Large intestine (tissue), 12 donors: ENCODE data around the gene DMRT1. TPM values are rescaled to one million over a fixed set of nuclear protein-coding genes. Genes with fewer than 3 reads are reported as not detected.

Experiments
- DNase-seq, 2 donors: peaks; one replicate each; pipeline versions ENCODE4 v3.0.0 to v3.0.0-alpha.2; 2013
- H3K27ac ChIP-seq: one replicate; pipeline ENCODE4 v1.5.1; 2013; ENCODE audit warnings: low read length
- H3K27me3 ChIP-seq: 2 replicates; pipeline ENCODE4 v1.6.1; 2013; ENCODE audit warnings: low read length; ENCODE audit not compliant: control insufficient read depth, insufficient read depth
- H3K36me3 ChIP-seq: 2 replicates; pipeline ENCODE4 v1.6.1; 2013; ENCODE audit warnings: low read length; ENCODE audit not compliant: control insufficient read depth, insufficient read depth
- H3K4me1 ChIP-seq: one replicate; pipeline ENCODE4 v1.6.1; 2013; ENCODE audit warnings: low read length; ENCODE audit not compliant: control insufficient read depth, insufficient read depth
- H3K4me3 ChIP-seq: one replicate; pipeline ENCODE4 v1.5.1; 2013; ENCODE audit warnings: low read length
- H3K9me3 ChIP-seq: one replicate; pipeline ENCODE4 v1.6.1; 2013; ENCODE audit warnings: mild to moderate bottlenecking, low read depth, low read length, moderate library complexity; ENCODE audit not compliant: control insufficient read depth
- WGBS: methylation state at CpG from one replicate; pipeline ENCODE4 v1.1.5; 2013; ENCODE audit warnings: low lambda C conversion rate; ENCODE audit not compliant: insufficient coverage; 5-methylcytosine and 5-hydroxymethylcytosine counted together
- long read RNA-seq, 11 donors: transcript quantifications; one replicate each; lab custom pipeline, GENCODE V29; 2026
- polyA plus RNA-seq: library from polyadenylated mRNA; unstranded; fragments of 120-200 nt; gene quantifications from one replicate; pipeline ENCODE4 v1.2.1, GENCODE V29; 2013

Gene DMRT1
- polyA plus RNA-seq = not detected
- long read RNA-seq, donor 1 = 0 reads
- long read RNA-seq, donor 2 = 0 reads
- long read RNA-seq, donor 3 = 0 reads
- long read RNA-seq, donor 4 = 0 reads
- long read RNA-seq, donor 5 = 0 reads
- long read RNA-seq, donor 6 = 0 reads
- long read RNA-seq, donor 7 = 0 reads
- long read RNA-seq, donor 8 = 0 reads
- long read RNA-seq, donor 9 = 0 reads
- long read RNA-seq, donor 10 = 0 reads
- long read RNA-seq, donor 11 = 0 reads

DNA sequence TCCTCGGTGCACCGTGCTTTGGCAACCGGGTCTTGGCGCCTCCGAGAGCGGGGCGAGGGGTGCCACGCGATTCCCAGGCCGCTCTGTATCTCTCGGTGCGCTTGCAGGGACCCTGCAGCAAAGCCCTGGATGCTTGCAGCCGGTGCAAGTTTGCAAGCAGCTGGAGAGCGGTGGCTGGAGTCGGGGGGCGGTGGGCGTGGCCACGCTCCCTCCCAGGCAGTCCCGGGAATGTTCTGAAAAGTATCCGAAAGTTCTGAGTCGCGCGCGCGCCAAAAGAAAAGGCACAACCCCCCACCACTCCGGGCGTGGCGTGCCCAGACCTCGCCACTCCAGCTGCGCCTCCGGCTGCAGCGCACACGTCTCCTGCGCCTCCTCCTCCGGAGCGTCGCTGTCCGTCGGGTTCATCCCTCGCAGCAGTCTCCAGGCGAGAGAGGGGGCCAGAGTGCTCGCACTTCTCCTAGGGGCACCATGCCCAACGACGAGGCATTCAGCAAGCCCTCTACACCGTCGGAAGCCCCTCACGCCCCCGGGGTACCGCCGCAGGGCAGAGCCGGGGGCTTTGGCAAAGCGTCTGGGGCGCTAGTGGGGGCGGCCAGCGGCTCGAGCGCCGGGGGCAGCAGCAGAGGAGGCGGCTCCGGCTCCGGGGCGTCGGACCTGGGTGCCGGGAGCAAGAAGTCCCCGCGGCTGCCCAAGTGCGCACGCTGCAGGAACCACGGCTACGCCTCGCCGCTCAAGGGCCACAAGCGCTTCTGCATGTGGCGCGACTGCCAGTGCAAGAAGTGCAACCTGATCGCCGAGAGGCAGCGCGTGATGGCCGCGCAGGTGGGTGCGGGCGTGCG is at the start of gene DMRT1:
DMRT1 (plus strand) TSS at position 327 of the 839 bp plus-strand sequence; CDS start at position 469, 142 bp downstream.
- no peak for DNase-seq
- peaks cover 3% of the 10 kb centered on the region for H3K4me1 ChIP-seq
- no peaks in the 10 kb centered on the region for H3K36me3 ChIP-seq
- H3K9me3 ChIP-seq = no peaks in the 10 kb centered on the region
- no peak within 1 kb of the TSS for H3K4me3 ChIP-seq
- H3K27ac ChIP-seq = no peak within 1 kb of the TSS
- no CpG with 5 or more reads among the region's 84 CpGs for WGBS
- peaks cover 70% of the 10 kb centered on the region for H3K27me3 ChIP-seq

DNA sequence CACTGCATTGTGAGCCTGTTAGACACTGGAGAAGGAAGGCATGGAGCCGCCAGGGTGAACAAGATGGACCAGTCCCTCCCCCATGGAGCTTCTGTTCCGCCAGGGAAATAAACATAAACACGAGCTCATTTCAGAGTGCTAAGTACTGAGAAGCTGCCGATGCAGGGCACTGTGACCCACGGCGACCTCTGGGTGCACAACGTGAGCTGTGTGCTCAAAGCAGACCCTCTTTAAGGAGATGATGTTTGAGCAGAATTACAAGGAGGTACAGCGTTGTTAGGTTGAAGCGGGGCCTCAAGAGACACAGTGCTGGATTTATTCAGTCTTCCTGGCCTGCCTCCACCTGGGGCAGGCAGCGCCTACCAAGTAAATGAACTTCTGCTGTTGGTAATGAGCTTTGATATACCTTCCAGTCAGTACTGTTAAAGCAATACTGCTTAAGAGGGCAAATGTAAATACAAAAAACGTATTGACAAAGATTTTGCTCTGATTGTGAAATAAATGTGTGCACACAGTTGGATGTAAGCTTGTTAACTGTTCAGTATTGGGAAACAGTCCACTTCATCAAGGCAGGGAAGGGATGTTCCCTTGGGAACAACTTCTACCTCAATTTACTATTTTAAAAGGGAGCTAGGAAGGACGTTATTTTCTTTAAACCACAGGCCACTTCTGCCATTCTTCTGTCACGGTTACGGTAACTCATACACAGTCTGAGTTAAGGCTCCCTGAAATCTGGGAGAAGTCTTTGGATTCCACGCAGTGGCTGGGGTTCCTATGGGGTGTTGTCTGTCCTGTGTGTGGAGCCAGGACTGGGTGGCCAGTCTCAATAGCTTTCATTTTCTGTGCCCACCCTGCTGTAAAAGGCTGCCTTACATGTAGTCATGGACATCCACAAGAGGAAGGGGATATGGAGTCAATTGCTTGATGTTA is 48.9 kb upstream of the DMRT1 start:
- DNase-seq = no peak
- WGBS = 66% methylated on average over 6 of the region's 15 CpGs
- no peaks in the 10 kb centered on the region for H3K4me1 ChIP-seq
- no peak overlapping the region for H3K4me3 ChIP-seq
- peaks cover 3% of the 10 kb centered on the region for H3K27me3 ChIP-seq
- no peaks in the 10 kb centered on the region for H3K36me3 ChIP-seq
- no peaks in the 10 kb centered on the region for H3K9me3 ChIP-seq
- no peak overlapping the region for H3K27ac ChIP-seq

DNA sequence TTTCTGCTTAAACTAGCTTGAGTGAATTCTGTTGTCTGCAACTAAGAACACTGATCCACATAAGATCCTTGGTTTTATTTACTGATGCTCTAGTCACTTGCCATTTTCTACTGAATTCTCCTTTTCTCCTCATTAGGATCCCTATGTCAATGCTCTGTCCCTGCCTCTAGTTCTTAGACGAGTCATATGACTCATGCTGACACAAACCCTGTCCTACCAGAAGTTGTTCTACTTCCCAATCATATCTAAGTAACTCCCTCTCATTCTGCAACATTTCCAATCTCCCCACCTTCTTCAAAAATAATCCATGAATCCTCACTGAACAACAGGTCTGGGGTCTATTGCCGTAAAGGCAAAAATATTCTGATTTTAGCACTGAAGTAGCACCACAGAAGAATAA is 47.1 kb upstream of the DMRT1 start:
- H3K4me1 ChIP-seq = no peaks in the 10 kb centered on the region
- H3K27ac ChIP-seq = no peak overlapping the region
- no peak for DNase-seq
- 100% methylated on average over 1 of the region's 2 CpGs for WGBS
- peaks cover 3% of the 10 kb centered on the region for H3K27me3 ChIP-seq
- no peaks in the 10 kb centered on the region for H3K9me3 ChIP-seq
- H3K36me3 ChIP-seq = no peaks in the 10 kb centered on the region
- H3K4me3 ChIP-seq = no peak overlapping the region

DNA sequence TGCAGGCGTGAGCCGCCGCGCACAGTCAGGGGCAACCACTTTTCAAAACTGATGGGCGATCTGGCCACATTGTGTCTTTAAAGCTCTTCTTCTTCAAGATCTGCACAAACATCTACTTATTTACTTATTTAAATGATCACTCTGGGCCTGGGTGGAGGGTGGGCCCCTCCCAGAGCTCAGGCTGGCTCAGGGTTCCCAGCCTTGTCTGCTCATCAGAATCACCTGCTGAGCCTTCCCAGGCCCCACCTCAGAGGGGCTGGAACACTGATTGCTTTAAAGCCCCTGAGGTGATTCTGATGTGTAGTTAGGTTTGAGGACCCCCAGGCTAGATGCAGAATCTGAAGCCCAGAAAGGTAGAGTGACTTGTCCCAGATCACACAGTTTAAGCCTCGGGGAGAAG is 45.6 kb upstream of the DMRT1 start:
- Histone ChIP-seq H3K4me3 (no peak overlapping the region), H3K27ac (no peak overlapping the region), H3K36me3 (no peaks in the 10 kb centered on the region), H3K9me3 (no peaks in the 10 kb centered on the region), H3K27me3 (peaks cover 3% of the 10 kb centered on the region), H3K4me1 (no peaks in the 10 kb centered on the region)
- WGBS = no CpG with 5 or more reads among the region's 6 CpGs
- DNase-seq = no peak

DNA sequence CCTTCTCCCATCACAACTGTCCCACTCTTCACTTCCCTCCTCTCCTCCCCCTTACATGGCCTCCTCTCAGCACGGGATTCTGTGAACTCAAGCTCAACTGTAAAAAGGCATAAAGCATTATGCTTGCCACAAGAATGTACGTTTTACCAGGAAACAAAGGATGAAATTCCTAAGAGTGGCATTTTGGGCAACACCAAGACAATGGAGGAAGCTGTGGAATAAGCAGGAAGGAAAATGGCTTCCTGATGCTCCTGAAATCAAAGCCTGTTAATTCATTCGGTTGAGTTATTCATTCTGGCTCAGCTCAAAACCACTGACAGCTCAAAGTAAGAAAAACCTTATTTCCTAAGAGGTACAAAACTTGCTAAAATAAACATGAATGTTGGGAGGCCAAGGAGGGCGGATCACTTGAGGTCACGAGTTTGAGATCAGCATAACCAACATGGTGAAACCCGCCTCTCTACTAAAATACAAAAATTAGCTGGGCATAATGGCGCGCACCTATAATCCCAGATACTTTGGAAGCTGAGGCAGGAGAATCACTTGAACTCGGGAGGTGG is 40.8 kb upstream of the DMRT1 start:
- H3K27ac ChIP-seq = no peak overlapping the region
- no peak for DNase-seq
- no peaks in the 10 kb centered on the region for H3K36me3 ChIP-seq
- H3K4me1 ChIP-seq = no peaks in the 10 kb centered on the region
- no peaks in the 10 kb centered on the region for H3K27me3 ChIP-seq
- H3K9me3 ChIP-seq = no peaks in the 10 kb centered on the region
- no peak overlapping the region for H3K4me3 ChIP-seq
- 100% methylated on average over 1 of the region's 9 CpGs for WGBS

DNA sequence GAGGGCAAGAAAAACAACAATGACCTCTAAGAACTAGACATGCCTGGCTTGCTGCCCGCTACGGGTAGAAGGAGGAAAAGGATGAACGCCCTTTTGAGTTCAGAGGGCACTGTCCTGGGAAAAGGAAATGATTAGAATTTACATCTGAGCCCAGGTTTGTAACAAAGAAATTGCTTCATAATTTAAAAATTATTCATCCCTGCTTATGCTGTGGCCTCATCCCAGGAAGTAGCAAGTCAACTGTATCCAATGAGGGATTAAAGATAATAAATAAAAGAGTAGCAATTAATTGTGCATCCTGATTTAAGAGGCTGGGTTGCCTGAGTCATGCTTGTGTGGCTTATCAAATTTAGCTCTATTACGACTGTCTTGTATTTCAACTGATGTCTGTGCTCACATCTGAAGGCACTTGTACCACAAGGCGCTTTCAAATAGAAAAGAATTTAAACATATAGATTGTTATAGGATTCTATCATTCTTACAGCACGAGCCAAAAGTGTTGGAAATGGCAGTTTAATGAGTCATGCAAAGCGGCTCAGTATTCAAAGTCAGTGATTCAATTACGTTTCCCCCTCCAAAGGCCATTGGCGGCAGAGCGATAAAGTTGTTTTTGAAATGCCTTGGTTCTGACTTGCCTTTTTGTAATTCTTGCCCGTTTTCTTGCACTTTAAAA is 40.0 kb upstream of the DMRT1 start:
- Histone ChIP-seq H3K36me3 (no peaks in the 10 kb centered on the region), H3K4me1 (no peaks in the 10 kb centered on the region), H3K27ac (no peak overlapping the region), H3K27me3 (no peaks in the 10 kb centered on the region), H3K4me3 (no peak overlapping the region), H3K9me3 (no peaks in the 10 kb centered on the region)
- DNase-seq = no peak
- WGBS = 84% methylated on average over 4 of the region's 11 CpGs

DNA sequence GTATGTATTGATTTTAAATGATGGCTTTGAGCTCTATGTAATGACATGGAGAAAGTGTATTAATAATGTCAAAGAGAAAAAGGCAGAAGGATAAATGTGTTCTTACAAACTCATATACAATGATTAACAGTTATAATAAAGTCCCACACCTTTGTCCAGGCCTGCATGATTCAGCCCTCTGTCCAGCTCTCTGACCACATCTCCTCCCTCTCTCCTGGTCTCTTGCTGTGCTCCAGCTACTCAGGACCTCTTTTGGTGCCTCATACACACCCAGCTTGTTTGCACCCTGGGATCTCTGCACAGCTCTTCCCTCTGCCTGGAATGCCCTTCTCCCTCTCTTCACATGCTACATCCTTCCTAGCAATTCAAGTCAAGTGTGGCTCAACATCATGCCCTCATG is 37.5 kb upstream of the DMRT1 start:
- H3K36me3 ChIP-seq = no peaks in the 10 kb centered on the region
- no peaks in the 10 kb centered on the region for H3K9me3 ChIP-seq
- no peak for DNase-seq

DNA sequence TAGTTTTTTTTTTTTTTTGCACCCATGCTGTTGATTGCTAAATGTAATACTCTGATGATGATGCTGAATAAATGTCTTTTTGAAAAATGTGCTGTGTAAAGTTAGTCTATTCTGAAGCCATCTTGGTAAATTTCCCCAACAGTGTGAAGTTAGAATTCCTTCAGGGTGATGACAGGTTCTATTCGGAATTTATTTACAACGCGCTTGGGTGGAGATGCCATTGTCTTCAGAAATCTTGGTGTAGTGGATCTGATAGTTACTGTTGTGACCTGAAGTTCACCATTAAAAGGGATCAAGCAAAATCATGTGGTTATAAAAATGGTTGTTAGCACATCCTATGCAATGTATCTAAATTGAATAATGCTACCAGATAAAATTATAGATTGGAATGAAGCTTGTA is 36.3 kb upstream of the DMRT1 start:
- H3K27ac ChIP-seq = no peak overlapping the region
- H3K4me1 ChIP-seq = no peaks in the 10 kb centered on the region
- no peaks in the 10 kb centered on the region for H3K36me3 ChIP-seq
- DNase-seq = no peak
- no CpG with 5 or more reads among the region's 3 CpGs for WGBS
- no peaks in the 10 kb centered on the region for H3K9me3 ChIP-seq
- no peak overlapping the region for H3K4me3 ChIP-seq
- H3K27me3 ChIP-seq = no peaks in the 10 kb centered on the region

More for the DNA sequence above, 37.5 kb upstream of the DMRT1 start:
- no peaks in the 10 kb centered on the region for H3K4me1 ChIP-seq
- H3K4me3 ChIP-seq = no peak overlapping the region
- no peaks in the 10 kb centered on the region for H3K27me3 ChIP-seq
- H3K27ac ChIP-seq = no peak overlapping the region

DNA sequence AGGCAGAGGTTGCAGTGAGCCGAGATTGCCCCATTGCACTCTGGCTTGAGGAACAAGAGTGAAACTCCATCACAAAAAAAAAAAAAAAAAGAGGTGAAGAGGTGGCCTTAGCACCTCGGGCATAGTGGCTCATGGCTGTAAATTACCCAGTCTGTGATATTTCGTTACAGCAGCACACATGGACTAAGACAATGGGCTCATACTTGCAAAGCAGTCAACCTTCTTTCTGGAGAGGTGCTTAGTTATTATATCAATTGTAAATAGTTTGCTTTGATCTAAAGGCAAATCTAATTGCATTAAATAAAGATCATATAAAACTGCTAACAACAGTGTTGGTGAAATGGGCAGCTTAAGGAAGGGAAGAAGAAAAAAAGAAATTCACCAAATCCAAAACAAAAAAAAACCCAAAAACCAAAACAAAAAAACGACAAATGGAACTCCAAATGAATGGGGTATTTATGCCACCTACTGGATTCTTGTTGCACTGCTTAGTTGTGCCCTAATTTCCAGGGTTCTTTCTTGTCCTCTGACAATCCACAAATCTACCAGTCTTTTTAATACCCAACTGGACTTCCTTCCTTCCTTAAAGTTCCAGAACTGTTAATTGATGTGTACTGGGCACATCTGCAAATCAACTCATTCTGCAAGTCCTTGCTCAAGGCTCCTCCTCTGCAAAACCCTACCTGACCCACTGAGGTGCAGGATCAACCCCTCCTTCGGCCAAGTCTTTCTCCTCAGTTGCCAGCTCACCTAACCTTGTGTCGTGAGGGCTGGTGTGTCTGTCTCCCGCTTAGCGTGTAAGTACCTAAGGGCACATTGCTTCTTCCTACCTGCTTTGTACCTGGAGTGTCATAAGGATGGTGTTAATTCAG is 35.0 kb upstream of the DMRT1 start:
- no peaks in the 10 kb centered on the region for H3K27me3 ChIP-seq
- no peaks in the 10 kb centered on the region for H3K9me3 ChIP-seq
- no peak overlapping the region for H3K27ac ChIP-seq
- no peaks in the 10 kb centered on the region for H3K36me3 ChIP-seq
- H3K4me1 ChIP-seq = no peaks in the 10 kb centered on the region
- DNase-seq = peak in 1 of 2 donors; percentile 9
- no peak overlapping the region for H3K4me3 ChIP-seq
- 63% methylated on average over 4 of the region's 8 CpGs for WGBS
